Liver (tissue), 9 donors: ENCODE measurements around the gene LRRC4B. TPM values are rescaled to one million over a fixed set of nuclear protein-coding genes. Genes with fewer than 3 reads are reported as not detected.
A peak's percentile ranks its signal among the peaks of the same experiment; 100 is the strongest.
"Not testable (repeated sequence)": the region's sequence is repeated elsewhere in the genome, so short reads cannot be mapped to it uniquely, and the experiment has no call there.

Experiments used
- DNase-seq: peaks from one replicate; pipeline ENCODE4 v3.0.0-alpha.2; 2017; ENCODE audit warnings: low spot score
- H3K27ac ChIP-seq, 2 donors: one replicate each; pipeline ENCODE4 v1.7.0; 2013; ENCODE audit warnings: inconsistent platforms in 2 of 2, low read length in 2 of 2, control low read depth in 1 of 2, low read depth in 1 of 2, mild to moderate bottlenecking in 1 of 2
- H3K27me3 ChIP-seq, 4 donors: one replicate each; pipeline versions ENCODE4 v1.6.1 to v1.7.0; 2013; ENCODE audit warnings: low read length in 3 of 4, inconsistent platforms in 1 of 4, mild to moderate bottlenecking in 1 of 4, moderate library complexity in 1 of 4; ENCODE audit not compliant: control insufficient read depth in 4 of 4, insufficient read depth in 4 of 4
- H3K36me3 ChIP-seq, 4 donors: one replicate each; pipeline versions ENCODE4 v1.6.1 to v1.7.0; 2013; ENCODE audit warnings: low read length in 3 of 4, mild to moderate bottlenecking in 3 of 4, low read depth in 1 of 4, moderate library complexity in 1 of 4; ENCODE audit not compliant: control insufficient read depth in 4 of 4, insufficient read depth in 3 of 4
- H3K4me1 ChIP-seq, 4 donors: one replicate each; pipeline versions ENCODE4 v1.6.1 to v1.7.0; 2013; ENCODE audit warnings: low read length in 3 of 4, mild to moderate bottlenecking in 3 of 4, moderate library complexity in 1 of 4; ENCODE audit not compliant: control insufficient read depth in 4 of 4, insufficient read depth in 4 of 4
- H3K4me3 ChIP-seq, 3 donors: one replicate each; pipeline versions ENCODE4 v1.6.1 to v1.7.0; 2013; ENCODE audit warnings: low read length in 3 of 3, control low read depth in 1 of 3, low read depth in 1 of 3, mild to moderate bottlenecking in 1 of 3
- H3K9ac ChIP-seq, 2 donors: one replicate each; pipeline ENCODE4 v1.7.0; 2013; ENCODE audit warnings: low read length in 2 of 2, mild to moderate bottlenecking in 2 of 2, moderate library complexity in 2 of 2, control low read depth in 1 of 2, low read depth in 1 of 2
- H3K9me3 ChIP-seq, 4 donors: one replicate each; pipeline versions ENCODE4 v1.6.1 to v1.7.0; 2013; ENCODE audit warnings: low read length in 3 of 4; ENCODE audit not compliant: control insufficient read depth in 4 of 4
- CTCF ChIP-seq: fragments of 150-350 bp; IDR thresholded peaks from 2 replicates; pipeline ENCODE4 v1.5.1; 2017; ENCODE audit warnings: improper control_type of control experiment, low read depth, low read length; ENCODE audit not compliant: missing input control
- EGR1 ChIP-seq, 2 donors: IDR thresholded peaks; 2 replicates each; pipeline ENCODE4 v1.6.1; 2016 to 2018; ENCODE audit warnings: antibody characterized with exemption in 2 of 2, low read depth in 2 of 2
- FOXA1 ChIP-seq: IDR thresholded peaks from 2 replicates; pipeline ENCODE4 v1.6.1; 2016; ENCODE audit warnings: antibody characterized with exemption
- FOXA2 ChIP-seq: IDR thresholded peaks from 2 replicates; pipeline ENCODE4 v1.6.1; 2016; ENCODE audit warnings: antibody characterized with exemption
- GABPA ChIP-seq, 2 donors: IDR thresholded peaks in 1 of 2; conservative IDR thresholded peaks in 1 of 2; 2 replicates each; pipeline ENCODE4 v1.6.1; 2016; ENCODE audit warnings: antibody characterized with exemption in 2 of 2, mild to moderate bottlenecking in 1 of 2, moderate library complexity in 1 of 2
- HNF4A ChIP-seq, 2 donors: conservative IDR thresholded peaks; 2 replicates each; pipeline ENCODE4 v1.6.1; 2016; ENCODE audit warnings: antibody characterized with exemption in 2 of 2, mild to moderate bottlenecking in 2 of 2
- JUND ChIP-seq, 2 donors: IDR thresholded peaks; 2 replicates each; pipeline ENCODE4 v1.6.1; 2016; ENCODE audit warnings: antibody characterized with exemption in 2 of 2
- MAX ChIP-seq: IDR thresholded peaks from 2 replicates; pipeline ENCODE4 v1.6.1; 2016; ENCODE audit warnings: antibody characterized with exemption
- NR2F2 ChIP-seq: IDR thresholded peaks from 2 replicates; pipeline ENCODE4 v1.6.1; 2016; ENCODE audit warnings: antibody characterized with exemption
- RAD21 ChIP-seq, 2 donors: IDR thresholded peaks; 2 replicates each; pipeline ENCODE4 v1.6.1; 2016; ENCODE audit warnings: antibody characterized with exemption in 2 of 2, mild to moderate bottlenecking in 2 of 2
- REST ChIP-seq: IDR thresholded peaks from 2 replicates; pipeline ENCODE4 v1.6.1; 2016; ENCODE audit warnings: antibody characterized with exemption, mild to moderate bottlenecking
- RXRA ChIP-seq, 2 donors: IDR thresholded peaks; 2 replicates each; pipeline ENCODE4 v1.6.1; 2017 to 2018; ENCODE audit warnings: antibody characterized with exemption in 2 of 2, mild to moderate bottlenecking in 1 of 2
- SP1 ChIP-seq: IDR thresholded peaks from 2 replicates; pipeline ENCODE4 v1.6.1; 2018; ENCODE audit warnings: antibody characterized with exemption, mild to moderate bottlenecking
- YY1 ChIP-seq: IDR thresholded peaks from 2 replicates; pipeline ENCODE4 v1.6.1; 2016; ENCODE audit warnings: antibody characterized with exemption, mild to moderate bottlenecking
- ZBTB33 ChIP-seq: IDR thresholded peaks from 2 replicates; pipeline ENCODE4 v1.6.1; 2016; ENCODE audit warnings: antibody characterized with exemption
- WGBS: extraction: QIAGEN DNeasy Blood & Tissue Kit; methylation state at CpG from one replicate; pipeline ENCODE4 v1.1.7; 2013; 5-methylcytosine and 5-hydroxymethylcytosine counted together
- polyA plus RNA-seq, 2 donors: library from polyadenylated mRNA; stranded (reverse) in 1 of 2; unstranded in 1 of 2; fragments of 200-250 nt in 1 of 2; fragments of >200 nt in 1 of 2; fragmentation: Nextera tagmentation in 1 of 2; extraction: Ambion mirVana in 1 of 2; gene quantifications; one replicate each; pipeline versions ENCODE4 v1.2.1 to v1.2.3, GENCODE V29; 2013 to 2015
- total RNA-seq, 2 donors: library from RNA; depleted of rRNA; stranded (reverse); fragments of >200 nt; gene quantifications; one replicate each; pipeline ENCODE4 v1.2.3, GENCODE V29; 2014
- donor health status: healthy.
- donor health status: healthy.
- donor health status: healthy.
- donor health status: healthy.
- donor health status: healthy.

LRRC4B gene
- total and polyA plus RNA-seq, 4 donors, result 0.11 to 1.1 (median 0.79) TPM

GRCh38 chr19:50475101-50475568 lies 93.1 kb downstream of the LRRC4B start:
- Histone ChIP-seq H3K9me3 (no peaks in the 10 kb centered on the region), H3K36me3 (peaks cover 0 to 13% (median 7%) of the 10 kb centered on the region in 4 donors), H3K9ac (no peak overlapping the region), H3K27ac (no peak overlapping the region), H3K27me3 (no peaks in the 10 kb centered on the region), H3K4me3 (no peak overlapping the region), H3K4me1 (peaks cover 4 to 19% (median 15%) of the 10 kb centered on the region in 4 donors)
- DNase-seq, result no peak
- WGBS, result 58% methylated on average over 12 of the region's 12 CpGs
- TF ChIP-seq REST (no peak), EGR1 (IDR thresholded peaks at IDR 0.05; ENCODE audit: low read depth in 2 of 2) (no peak), YY1 (no peak), RXRA (IDR thresholded peaks at IDR 0.05) (peak; percentile 57 to 85), GABPA (IDR thresholded peaks at IDR 0.05 in 1 of 2, conservative IDR thresholded peaks at IDR 0.05 in 1 of 2) (no peak), NR2F2 (peak; percentile 86), HNF4A (conservative IDR thresholded peaks at IDR 0.05) (peak; percentile 30 to 43), FOXA1 (no peak), SP1 (no peak), ZBTB33 (no peak), MAX (no peak), FOXA2 (no peak)

- not testable (repeated sequence) for H3K9ac ChIP-seq, H3K9me3 ChIP-seq, H3K36me3 ChIP-seq, DNase-seq, H3K27me3 ChIP-seq, H3K27ac ChIP-seq, H3K4me3 ChIP-seq
- H3K4me1 ChIP-seq, result peaks cover 4 to 19% (median 15%) of the 10 kb centered on the region in 4 donors
- WGBS, result 77% methylated on average over 3 of the region's 3 CpGs
Observed at GRCh38 chr19:50473336-50473735, 94.9 kb downstream of the LRRC4B start.

GRCh38 chr19:50468818-50469217 lies 99.4 kb downstream of the LRRC4B start:
- no peaks in the 10 kb centered on the region for H3K27me3 ChIP-seq
- no peaks in the 10 kb centered on the region for H3K36me3 ChIP-seq
- H3K9ac ChIP-seq, result no peak overlapping the region
- no peak for DNase-seq
- no peak overlapping the region for H3K4me3 ChIP-seq
- no peak overlapping the region for H3K27ac ChIP-seq
- H3K9me3 ChIP-seq, result no peaks in the 10 kb centered on the region
- WGBS, result 82% methylated on average over 6 of the region's 6 CpGs
- TF ChIP-seq YY1 (no peak), RAD21 (IDR thresholded peaks at IDR 0.05) (peak in 1 of 2 donors; percentile 36), JUND (IDR thresholded peaks at IDR 0.05) (no peak), REST (no peak), MAX (no peak), GABPA (IDR thresholded peaks at IDR 0.05 in 1 of 2, conservative IDR thresholded peaks at IDR 0.05 in 1 of 2) (no peak), CTCF (no peak), HNF4A (conservative IDR thresholded peaks at IDR 0.05) (no peak), NR2F2 (no peak)
- no peaks in the 10 kb centered on the region for H3K4me1 ChIP-seq
